ENCODE measurements around the gene ASIC4.

- TF ChIP-seq CTCF (IDR thresholded peaks at IDR 0.05) (no peak), POLR2AphosphoS5 (IDR thresholded peaks at IDR 0.05) (no peak), POLR2A (IDR thresholded peaks at IDR 0.05) (no peak), EP300 (IDR thresholded peaks at IDR 0.05) (no peak)
These were observed 19.8 kb downstream of the ASIC4 start for GRCh38 chr2:219533930-219534661.
